HEK293T (cell line): Measurements from ENCODE around the gene DZIP1L.
A peak's percentile ranks its signal among the peaks of the same experiment; 100 is the strongest.
"Not testable (repeated sequence)": the region's sequence is repeated elsewhere in the genome, so short reads cannot be mapped to it uniquely, and the experiment has no call there.

Source experiments
- CTCF ChIA-PET: fragments of 350-600 bp; formaldehyde crosslinking; extraction: SDS; loops from one replicate; lab custom pipeline; 2021; ENCODE audit warnings: antibody characterized with exemption, inconsistent platforms; lab: Yijun Ruan, JAX
- POLR2A ChIA-PET: fragments of 350-600 bp; formaldehyde crosslinking; extraction: SDS; loops from one replicate; lab custom pipeline; 2020; ENCODE audit warnings: antibody characterized with exemption, inconsistent platforms; lab: Yijun Ruan, JAX
- DNase-seq: peaks from one replicate; pipeline ENCODE4 v3.0.0; 2012; ENCODE audit warnings: mixed read lengths; ENCODE audit errors: extremely low spot score
- ARNT ChIP-seq: fragments of 450-650 bp; IDR thresholded peaks from 2 replicates; pipeline ENCODE4 v1.6.1; 2017; ENCODE audit warnings: mild to moderate bottlenecking
- BHLHE40 ChIP-seq: fragments of 450-650 bp; IDR thresholded peaks from 2 replicates; pipeline ENCODE4 v1.6.1; 2016; ENCODE audit warnings: mild to moderate bottlenecking, moderate library complexity, borderline replicate concordance
- CTBP1 ChIP-seq: fragments of 450-650 bp; IDR thresholded peaks from 2 replicates; pipeline ENCODE4 v1.6.1; 2016; ENCODE audit warnings: borderline replicate concordance
- ELF4 ChIP-seq: fragments of 450-650 bp; IDR thresholded peaks from 2 replicates; pipeline ENCODE4 v1.6.1; 2017; ENCODE audit warnings: antibody characterized with exemption
- FOXA1 ChIP-seq: fragments of 450-650 bp; IDR thresholded peaks from 2 replicates; pipeline ENCODE4 v1.6.1; 2016; ENCODE audit warnings: mild to moderate bottlenecking
- FOXK2 ChIP-seq: fragments of 450-650 bp; IDR thresholded peaks from 2 replicates; pipeline ENCODE4 v1.6.1; 2016; ENCODE audit warnings: mild to moderate bottlenecking
- FOXM1 ChIP-seq: fragments of 450-650 bp; IDR thresholded peaks from 2 replicates; pipeline ENCODE4 v1.6.1; 2017; ENCODE audit warnings: mild to moderate bottlenecking, borderline replicate concordance
- HDGF ChIP-seq: fragments of 450-650 bp; IDR thresholded peaks from 2 replicates; pipeline ENCODE4 v1.6.1; 2017; ENCODE audit warnings: antibody characterized with exemption, borderline replicate concordance
- L3MBTL2 ChIP-seq: fragments of 450-650 bp; conservative IDR thresholded peaks from 2 replicates; pipeline ENCODE4 v1.6.1; 2016; ENCODE audit warnings: mild to moderate bottlenecking
- LEF1 ChIP-seq: fragments of 450-650 bp; IDR thresholded peaks from 2 replicates; pipeline ENCODE4 v1.6.1; 2017; ENCODE audit warnings: mild to moderate bottlenecking, borderline replicate concordance
- NFRKB ChIP-seq: fragments of 450-650 bp; IDR thresholded peaks from 2 replicates; pipeline ENCODE4 v1.6.1; 2016; ENCODE audit warnings: mild to moderate bottlenecking, moderate library complexity
- PKNOX1 ChIP-seq: fragments of 450-650 bp; IDR thresholded peaks from 2 replicates; pipeline ENCODE4 v1.6.1; 2016
- SP1 ChIP-seq: fragments of 450-650 bp; IDR thresholded peaks from 2 replicates; pipeline ENCODE4 v1.6.1; 2017
- SUZ12 ChIP-seq: fragments of 450-650 bp; IDR thresholded peaks from 2 replicates; pipeline ENCODE4 v1.6.1; 2016; ENCODE audit warnings: mild to moderate bottlenecking
- TARDBP ChIP-seq: fragments of 450-650 bp; IDR thresholded peaks from 2 replicates; pipeline ENCODE4 v1.6.1; 2016
- ZNF384 ChIP-seq: fragments of 450-650 bp; IDR thresholded peaks from 2 replicates; pipeline ENCODE4 v1.6.1; 2016

DZIP1L gene, protein sequence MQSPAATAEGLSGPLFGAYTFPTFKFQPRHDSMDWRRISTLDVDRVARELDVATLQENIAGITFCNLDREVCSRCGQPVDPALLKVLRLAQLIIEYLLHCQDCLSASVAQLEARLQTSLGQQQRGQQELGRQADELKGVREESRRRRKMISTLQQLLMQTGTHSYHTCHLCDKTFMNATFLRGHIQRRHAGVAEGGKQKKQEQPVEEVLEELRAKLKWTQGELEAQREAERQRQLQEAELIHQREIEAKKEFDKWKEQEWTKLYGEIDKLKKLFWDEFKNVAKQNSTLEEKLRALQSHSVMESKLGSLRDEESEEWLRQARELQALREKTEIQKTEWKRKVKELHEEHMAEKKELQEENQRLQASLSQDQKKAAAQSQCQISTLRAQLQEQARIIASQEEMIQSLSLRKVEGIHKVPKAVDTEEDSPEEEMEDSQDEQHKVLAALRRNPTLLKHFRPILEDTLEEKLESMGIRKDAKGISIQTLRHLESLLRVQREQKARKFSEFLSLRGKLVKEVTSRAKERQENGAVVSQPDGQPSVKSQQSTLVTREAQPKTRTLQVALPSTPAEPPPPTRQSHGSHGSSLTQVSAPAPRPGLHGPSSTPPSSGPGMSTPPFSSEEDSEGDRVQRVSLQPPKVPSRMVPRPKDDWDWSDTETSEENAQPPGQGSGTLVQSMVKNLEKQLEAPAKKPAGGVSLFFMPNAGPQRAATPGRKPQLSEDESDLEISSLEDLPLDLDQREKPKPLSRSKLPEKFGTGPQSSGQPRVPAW

GRCh38 chr3:138114988-138115971, at the start of gene DZIP1L:
Gene DZIP1L (minus strand): TSS chr3:138115608. CDS start chr3:138103971, 11,637 bp downstream.
- ChIA-PET CTCF (interaction anchor here (0.6 to 1.0 kb wide), 5 partner anchors 9 to 46 kb away, joined by 3 to 6 read pairs (median 3); no protein-coding TSS in a partner anchor), POLR2A (interaction anchor here (0.6 to 1.3 kb wide), 20 partner anchors 8 to 144 kb away, joined by 3 to 13 read pairs (median 4); partner anchors contain the start of gene DBR1)
- TF ChIP-seq L3MBTL2 = peak; percentile 52
- TF ChIP-seq TARDBP = 0 out of 2 replicates have a peak, but pooled peaks have one; percentile 22
- TF ChIP-seq SP1 = no peak
- peak; percentile 72 for DNase-seq

GRCh38 chr3:138165061-138165460, 49.7 kb upstream of the DZIP1L start:
- ChIA-PET POLR2A (no interaction called here), CTCF (no interaction called here)
- no peak for DNase-seq
- TF ChIP-seq ARNT (no peak), FOXM1 (no peak), ELF4 (no peak), BHLHE40 (no peak), FOXA1 (no peak), PKNOX1 (no peak), CTBP1 (no peak), NFRKB (no peak), LEF1 (no peak), SP1 (no peak), FOXK2 (no peak), ZNF384 (no peak), TARDBP (no peak), L3MBTL2 (no peak), HDGF (no peak), SUZ12 (no peak)

DNA sequence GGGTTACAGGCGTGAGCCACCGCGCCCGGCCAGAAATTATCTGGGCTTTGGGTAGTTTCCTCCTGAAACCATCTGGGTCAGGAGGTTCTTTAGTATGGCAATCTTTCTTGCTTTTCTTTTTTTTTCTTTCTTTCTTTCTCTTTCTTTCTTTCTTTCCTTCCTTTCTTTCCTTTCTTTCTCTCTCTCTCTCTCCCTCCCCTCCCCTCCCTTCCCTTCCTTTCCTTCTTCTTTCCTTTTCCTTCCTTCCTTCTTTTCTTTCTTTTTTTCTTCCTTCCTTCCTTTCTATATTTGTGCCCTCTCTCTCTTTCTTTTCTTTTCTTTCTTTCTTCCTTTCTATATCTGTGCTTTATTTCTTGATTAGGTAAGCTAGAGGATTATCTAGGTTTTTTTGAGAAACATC, 42.3 kb upstream of the DZIP1L start:
- CTCF ChIA-PET = no interaction called here

DNA sequence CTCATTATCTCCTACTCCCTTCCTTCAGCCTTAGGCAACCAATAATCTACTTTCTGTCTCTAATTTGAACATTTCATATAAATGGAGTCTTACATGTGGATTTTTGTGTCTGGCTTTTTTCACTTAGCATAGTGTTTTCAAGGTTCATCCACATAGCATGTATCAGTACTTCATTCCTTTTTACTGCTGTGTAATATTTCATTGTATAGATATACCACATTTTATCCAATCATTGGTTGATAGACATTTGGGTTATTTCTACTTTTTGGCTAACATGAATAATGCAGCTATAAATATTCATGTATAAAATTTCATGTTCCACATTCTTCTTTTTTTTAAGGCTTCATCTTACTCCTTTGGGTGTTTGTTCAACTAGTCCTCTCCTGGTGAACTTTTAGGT, 39.1 kb upstream of the DZIP1L start:
- TF ChIP-seq ELF4 (no peak), NFRKB (no peak), FOXK2 (no peak), FOXM1 (no peak), BHLHE40 (no peak), L3MBTL2 (no peak), ARNT (no peak), SP1 (no peak), ZNF384 (no peak), LEF1 (no peak), PKNOX1 (no peak), SUZ12 (no peak), TARDBP (no peak), FOXA1 (no peak), HDGF (no peak), CTBP1 (no peak)
- POLR2A ChIA-PET = no interaction called here
- no peak for DNase-seq
- CTCF ChIA-PET = no interaction called here

More for the DNA sequence above, 42.3 kb upstream of the DZIP1L start:
- TF ChIP-seq SP1 (no peak), ELF4 (no peak), FOXK2 (no peak), SUZ12 (no peak), PKNOX1 (no peak), FOXA1 (no peak), BHLHE40 (no peak), L3MBTL2 (no peak), CTBP1 (no peak), FOXM1 (no peak), HDGF (no peak), ARNT (no peak)
- no peak for DNase-seq
- POLR2A ChIA-PET = no interaction called here

- ChIA-PET CTCF (no interaction called here), POLR2A (no interaction called here)
- DNase-seq = no peak
- no peak for TF ChIP-seq ELF4
- no peak for TF ChIP-seq ZNF384
- TF ChIP-seq ARNT = no peak
- no peak for TF ChIP-seq PKNOX1
- TF ChIP-seq HDGF = no peak
- no peak for TF ChIP-seq L3MBTL2
- no peak for TF ChIP-seq SUZ12
- TF ChIP-seq NFRKB = no peak
These were observed 33.1 kb upstream of the DZIP1L start for GRCh38 chr3:138148503-138148902.

- DNase-seq, POLR2A ChIA-PET, CTCF ChIA-PET: not testable (repeated sequence)
These were observed 26.8 kb upstream of the DZIP1L start for GRCh38 chr3:138142181-138142580.
